K562 (cell line): ENCODE results near the gene IFT22. TPM values are rescaled to one million over a fixed set of nuclear protein-coding genes. Genes with fewer than 3 reads are reported as not detected.
A peak's percentile ranks its signal among the peaks of the same experiment; 100 is the strongest.

ENCODE experiments used
- ADNP ChIP-seq: fragments of 200-800 bp; sonication (Bioruptor generic); IDR thresholded peaks from 2 replicates; pipeline ENCODE4 v1.6.1; 2016; ENCODE audit warnings: missing genetic modification characterization, missing compliant biosample characterization
- PTTG1 ChIP-seq: fragments of 450-650 bp; IDR thresholded peaks from 2 replicates; pipeline ENCODE4 v1.6.1; 2016; ENCODE audit warnings: low read depth, mild to moderate bottlenecking, missing genetic modification characterization, missing compliant biosample characterization
- ZNF143 ChIP-seq: sonication (generic); formaldehyde crosslinking; IDR thresholded peaks from 2 replicates; pipeline ENCODE4 v1.9.0; 2022; ENCODE audit warnings: mild to moderate bottlenecking, missing genetic modification reagents
- ZNF175 ChIP-seq: fragments of 200-800 bp; sonication (Bioruptor generic); IDR thresholded peaks from 2 replicates; pipeline ENCODE4 v1.6.1; 2016; ENCODE audit warnings: low read depth, mild to moderate bottlenecking, missing genetic modification characterization, missing compliant biosample characterization
- polyA plus RNA-seq, 8 experiments: library from polyadenylated mRNA; depleted of rRNA in 4 of 8; stranded (reverse) in 5 of 8; unstranded in 3 of 8; fragments of >200 nt; fragmentation: Nextera tagmentation in 2 of 8; fragmentation: Illumina TruSeq in 1 of 8; extraction: Ambion mirVana in 2 of 8; extraction: Trizol in 1 of 8; gene quantifications; 2 replicates each; pipeline versions ENCODE4 v1.2.1 to v1.2.3, GENCODE V29; 2011 to 2014; ENCODE audit warnings: inconsistent platforms in 1 of 8, missing spikeins in 1 of 8
- total RNA-seq, 7 experiments: library from RNA; depleted of rRNA in 6 of 7; stranded (reverse); fragments of >200 nt in 6 of 7; fragmentation: Illumina TruSeq in 2 of 7; extraction: Trizol in 2 of 7; gene quantifications; 2 replicates each; pipeline versions ENCODE4 v1.2.1 to v1.2.3, GENCODE V29; 2011 to 2021; ENCODE audit warnings: low replicate concordance in 1 of 7
- TF ChIP-seq, protein P1 (sequence below): fragments of 450-650 bp; IDR thresholded peaks from 2 replicates; pipeline ENCODE4 v1.6.1; 2016; ENCODE audit warnings: mild to moderate bottlenecking, moderate library complexity
- TF ChIP-seq, protein P2 (sequence below), 2 experiments: fragments of 450-650 bp; IDR thresholded peaks; 2 replicates each; pipeline ENCODE4 v1.6.1; 2016; ENCODE audit warnings: mild to moderate bottlenecking in 2 of 2, borderline replicate concordance in 1 of 2, low read depth in 1 of 2, moderate library complexity in 1 of 2

The IFT22 gene
- total and polyA plus RNA-seq, 9 of the 15 experiments (the other 6 are each of a cell fraction or from before 2014, with no cell fraction given): 6.3 to 18.2 (median 7.7) TPM

- TF ChIP-seq, protein P1, sequence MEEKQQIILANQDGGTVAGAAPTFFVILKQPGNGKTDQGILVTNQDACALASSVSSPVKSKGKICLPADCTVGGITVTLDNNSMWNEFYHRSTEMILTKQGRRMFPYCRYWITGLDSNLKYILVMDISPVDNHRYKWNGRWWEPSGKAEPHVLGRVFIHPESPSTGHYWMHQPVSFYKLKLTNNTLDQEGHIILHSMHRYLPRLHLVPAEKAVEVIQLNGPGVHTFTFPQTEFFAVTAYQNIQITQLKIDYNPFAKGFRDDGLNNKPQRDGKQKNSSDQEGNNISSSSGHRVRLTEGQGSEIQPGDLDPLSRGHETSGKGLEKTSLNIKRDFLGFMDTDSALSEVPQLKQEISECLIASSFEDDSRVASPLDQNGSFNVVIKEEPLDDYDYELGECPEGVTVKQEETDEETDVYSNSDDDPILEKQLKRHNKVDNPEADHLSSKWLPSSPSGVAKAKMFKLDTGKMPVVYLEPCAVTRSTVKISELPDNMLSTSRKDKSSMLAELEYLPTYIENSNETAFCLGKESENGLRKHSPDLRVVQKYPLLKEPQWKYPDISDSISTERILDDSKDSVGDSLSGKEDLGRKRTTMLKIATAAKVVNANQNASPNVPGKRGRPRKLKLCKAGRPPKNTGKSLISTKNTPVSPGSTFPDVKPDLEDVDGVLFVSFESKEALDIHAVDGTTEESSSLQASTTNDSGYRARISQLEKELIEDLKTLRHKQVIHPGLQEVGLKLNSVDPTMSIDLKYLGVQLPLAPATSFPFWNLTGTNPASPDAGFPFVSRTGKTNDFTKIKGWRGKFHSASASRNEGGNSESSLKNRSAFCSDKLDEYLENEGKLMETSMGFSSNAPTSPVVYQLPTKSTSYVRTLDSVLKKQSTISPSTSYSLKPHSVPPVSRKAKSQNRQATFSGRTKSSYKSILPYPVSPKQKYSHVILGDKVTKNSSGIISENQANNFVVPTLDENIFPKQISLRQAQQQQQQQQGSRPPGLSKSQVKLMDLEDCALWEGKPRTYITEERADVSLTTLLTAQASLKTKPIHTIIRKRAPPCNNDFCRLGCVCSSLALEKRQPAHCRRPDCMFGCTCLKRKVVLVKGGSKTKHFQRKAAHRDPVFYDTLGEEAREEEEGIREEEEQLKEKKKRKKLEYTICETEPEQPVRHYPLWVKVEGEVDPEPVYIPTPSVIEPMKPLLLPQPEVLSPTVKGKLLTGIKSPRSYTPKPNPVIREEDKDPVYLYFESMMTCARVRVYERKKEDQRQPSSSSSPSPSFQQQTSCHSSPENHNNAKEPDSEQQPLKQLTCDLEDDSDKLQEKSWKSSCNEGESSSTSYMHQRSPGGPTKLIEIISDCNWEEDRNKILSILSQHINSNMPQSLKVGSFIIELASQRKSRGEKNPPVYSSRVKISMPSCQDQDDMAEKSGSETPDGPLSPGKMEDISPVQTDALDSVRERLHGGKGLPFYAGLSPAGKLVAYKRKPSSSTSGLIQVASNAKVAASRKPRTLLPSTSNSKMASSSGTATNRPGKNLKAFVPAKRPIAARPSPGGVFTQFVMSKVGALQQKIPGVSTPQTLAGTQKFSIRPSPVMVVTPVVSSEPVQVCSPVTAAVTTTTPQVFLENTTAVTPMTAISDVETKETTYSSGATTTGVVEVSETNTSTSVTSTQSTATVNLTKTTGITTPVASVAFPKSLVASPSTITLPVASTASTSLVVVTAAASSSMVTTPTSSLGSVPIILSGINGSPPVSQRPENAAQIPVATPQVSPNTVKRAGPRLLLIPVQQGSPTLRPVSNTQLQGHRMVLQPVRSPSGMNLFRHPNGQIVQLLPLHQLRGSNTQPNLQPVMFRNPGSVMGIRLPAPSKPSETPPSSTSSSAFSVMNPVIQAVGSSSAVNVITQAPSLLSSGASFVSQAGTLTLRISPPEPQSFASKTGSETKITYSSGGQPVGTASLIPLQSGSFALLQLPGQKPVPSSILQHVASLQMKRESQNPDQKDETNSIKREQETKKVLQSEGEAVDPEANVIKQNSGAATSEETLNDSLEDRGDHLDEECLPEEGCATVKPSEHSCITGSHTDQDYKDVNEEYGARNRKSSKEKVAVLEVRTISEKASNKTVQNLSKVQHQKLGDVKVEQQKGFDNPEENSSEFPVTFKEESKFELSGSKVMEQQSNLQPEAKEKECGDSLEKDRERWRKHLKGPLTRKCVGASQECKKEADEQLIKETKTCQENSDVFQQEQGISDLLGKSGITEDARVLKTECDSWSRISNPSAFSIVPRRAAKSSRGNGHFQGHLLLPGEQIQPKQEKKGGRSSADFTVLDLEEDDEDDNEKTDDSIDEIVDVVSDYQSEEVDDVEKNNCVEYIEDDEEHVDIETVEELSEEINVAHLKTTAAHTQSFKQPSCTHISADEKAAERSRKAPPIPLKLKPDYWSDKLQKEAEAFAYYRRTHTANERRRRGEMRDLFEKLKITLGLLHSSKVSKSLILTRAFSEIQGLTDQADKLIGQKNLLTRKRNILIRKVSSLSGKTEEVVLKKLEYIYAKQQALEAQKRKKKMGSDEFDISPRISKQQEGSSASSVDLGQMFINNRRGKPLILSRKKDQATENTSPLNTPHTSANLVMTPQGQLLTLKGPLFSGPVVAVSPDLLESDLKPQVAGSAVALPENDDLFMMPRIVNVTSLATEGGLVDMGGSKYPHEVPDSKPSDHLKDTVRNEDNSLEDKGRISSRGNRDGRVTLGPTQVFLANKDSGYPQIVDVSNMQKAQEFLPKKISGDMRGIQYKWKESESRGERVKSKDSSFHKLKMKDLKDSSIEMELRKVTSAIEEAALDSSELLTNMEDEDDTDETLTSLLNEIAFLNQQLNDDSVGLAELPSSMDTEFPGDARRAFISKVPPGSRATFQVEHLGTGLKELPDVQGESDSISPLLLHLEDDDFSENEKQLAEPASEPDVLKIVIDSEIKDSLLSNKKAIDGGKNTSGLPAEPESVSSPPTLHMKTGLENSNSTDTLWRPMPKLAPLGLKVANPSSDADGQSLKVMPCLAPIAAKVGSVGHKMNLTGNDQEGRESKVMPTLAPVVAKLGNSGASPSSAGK: peak; percentile 46; the same call in 1 of the 2 replicates
- TF ChIP-seq ADNP (tag): no peak
- no peak for TF ChIP-seq PTTG1
- TF ChIP-seq ZNF175 (CRISPR knock-in tag): no peak
- peak; percentile 64 for TF ChIP-seq ZNF143 (CRISPR knock-in tag)
- TF ChIP-seq, protein P2, sequence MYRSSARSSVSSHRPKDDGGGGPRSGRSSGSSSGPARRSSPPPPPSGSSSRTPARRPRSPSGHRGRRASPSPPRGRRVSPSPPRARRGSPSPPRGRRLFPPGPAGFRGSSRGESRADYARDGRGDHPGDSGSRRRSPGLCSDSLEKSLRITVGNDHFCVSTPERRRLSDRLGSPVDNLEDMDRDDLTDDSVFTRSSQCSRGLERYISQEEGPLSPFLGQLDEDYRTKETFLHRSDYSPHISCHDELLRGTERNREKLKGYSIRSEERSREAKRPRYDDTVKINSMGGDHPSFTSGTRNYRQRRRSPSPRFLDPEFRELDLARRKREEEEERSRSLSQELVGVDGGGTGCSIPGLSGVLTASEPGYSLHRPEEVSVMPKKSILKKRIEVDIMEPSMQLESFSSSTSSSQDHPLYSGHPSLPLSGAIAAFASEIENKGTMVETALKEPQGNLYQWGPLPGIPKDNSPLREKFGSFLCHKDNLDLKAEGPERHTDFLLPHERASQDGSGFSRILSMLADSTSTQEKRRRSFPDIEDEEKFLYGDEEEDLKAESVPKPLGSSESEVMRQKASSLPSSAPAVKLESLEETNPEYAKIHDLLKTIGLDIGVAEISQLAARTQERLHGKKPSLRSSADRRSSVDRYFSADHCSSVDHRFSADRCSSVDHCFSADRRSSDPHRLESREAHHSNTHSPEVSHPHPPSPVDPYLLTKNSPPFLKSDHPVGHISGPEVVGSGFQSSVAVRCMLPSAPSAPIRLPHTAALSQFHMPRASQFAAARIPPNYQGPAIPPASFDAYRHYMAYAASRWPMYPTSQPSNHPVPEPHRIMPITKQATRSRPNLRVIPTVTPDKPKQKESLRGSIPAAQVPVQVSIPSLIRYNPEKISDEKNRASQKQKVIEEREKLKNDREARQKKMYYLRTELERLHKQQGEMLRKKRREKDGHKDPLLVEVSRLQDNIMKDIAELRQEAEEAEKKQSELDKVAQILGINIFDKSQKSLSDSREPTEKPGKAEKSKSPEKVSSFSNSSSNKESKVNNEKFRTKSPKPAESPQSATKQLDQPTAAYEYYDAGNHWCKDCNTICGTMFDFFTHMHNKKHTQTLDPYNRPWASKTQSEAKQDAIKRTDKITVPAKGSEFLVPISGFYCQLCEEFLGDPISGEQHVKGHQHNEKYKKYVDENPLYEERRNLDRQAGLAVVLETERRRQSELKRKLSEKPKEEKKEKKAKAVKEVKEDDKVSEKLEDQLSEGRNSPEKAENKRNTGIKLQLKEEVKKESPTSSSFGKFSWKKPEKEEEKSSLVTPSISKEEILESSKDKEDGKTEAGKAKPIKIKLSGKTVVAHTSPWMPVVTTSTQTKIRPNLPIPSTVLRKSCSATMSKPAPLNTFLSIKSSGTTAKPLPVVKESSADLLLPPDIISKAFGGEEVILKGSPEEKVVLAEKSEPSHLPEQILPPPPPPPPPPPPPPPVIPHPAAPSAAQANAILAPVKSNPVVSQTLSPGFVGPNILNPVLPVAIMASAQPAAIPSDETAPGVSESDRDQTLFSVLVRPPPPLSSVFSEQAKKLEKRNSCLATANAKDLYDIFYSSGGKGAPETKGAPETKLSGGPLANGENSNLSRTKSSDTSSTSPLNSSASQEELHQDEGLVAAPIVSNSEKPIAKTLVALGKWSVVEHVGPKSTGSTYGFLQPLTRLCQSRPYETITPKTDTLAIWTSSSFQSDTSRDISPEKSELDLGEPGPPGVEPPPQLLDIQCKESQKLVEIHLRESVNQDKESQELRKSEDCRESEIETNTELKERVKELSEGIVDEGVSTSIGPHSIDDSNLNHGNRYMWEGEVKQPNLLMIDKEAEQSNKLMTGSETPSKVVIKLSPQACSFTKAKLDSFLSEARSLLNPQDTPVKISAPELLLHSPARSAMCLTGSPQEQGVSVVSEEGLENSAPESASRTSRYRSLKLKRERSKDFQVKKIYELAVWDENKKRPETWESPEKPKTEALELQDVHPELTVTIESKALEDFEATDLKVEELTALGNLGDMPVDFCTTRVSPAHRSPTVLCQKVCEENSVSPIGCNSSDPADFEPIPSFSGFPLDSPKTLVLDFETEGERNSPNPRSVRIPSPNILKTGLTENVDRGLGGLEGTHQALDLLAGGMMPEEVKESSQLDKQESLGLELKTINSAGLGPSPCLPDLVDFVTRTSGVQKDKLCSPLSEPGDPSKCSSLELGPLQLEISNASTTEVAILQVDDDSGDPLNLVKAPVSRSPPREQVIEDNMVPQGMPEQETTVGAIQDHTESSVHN (IDR thresholded peaks at IDR 0.05; ENCODE audit: borderline replicate concordance in 1 of 2, low read depth in 1 of 2): no peak
These were observed at the start of gene IFT22 (continued) for GRCh38 chr7:101321491-101322401.
